Brain pericyte (primary cell): ENCODE data around the gene GNA15.
A peak's percentile ranks its signal among the peaks of the same experiment; 100 is the strongest.

ENCODE experiments used
- DNase-seq: peaks from one replicate; pipeline ENCODE4 v3.0.0-alpha.2; 2012; ENCODE audit warnings: low read depth, low spot score

The GNA15 gene

DNA sequence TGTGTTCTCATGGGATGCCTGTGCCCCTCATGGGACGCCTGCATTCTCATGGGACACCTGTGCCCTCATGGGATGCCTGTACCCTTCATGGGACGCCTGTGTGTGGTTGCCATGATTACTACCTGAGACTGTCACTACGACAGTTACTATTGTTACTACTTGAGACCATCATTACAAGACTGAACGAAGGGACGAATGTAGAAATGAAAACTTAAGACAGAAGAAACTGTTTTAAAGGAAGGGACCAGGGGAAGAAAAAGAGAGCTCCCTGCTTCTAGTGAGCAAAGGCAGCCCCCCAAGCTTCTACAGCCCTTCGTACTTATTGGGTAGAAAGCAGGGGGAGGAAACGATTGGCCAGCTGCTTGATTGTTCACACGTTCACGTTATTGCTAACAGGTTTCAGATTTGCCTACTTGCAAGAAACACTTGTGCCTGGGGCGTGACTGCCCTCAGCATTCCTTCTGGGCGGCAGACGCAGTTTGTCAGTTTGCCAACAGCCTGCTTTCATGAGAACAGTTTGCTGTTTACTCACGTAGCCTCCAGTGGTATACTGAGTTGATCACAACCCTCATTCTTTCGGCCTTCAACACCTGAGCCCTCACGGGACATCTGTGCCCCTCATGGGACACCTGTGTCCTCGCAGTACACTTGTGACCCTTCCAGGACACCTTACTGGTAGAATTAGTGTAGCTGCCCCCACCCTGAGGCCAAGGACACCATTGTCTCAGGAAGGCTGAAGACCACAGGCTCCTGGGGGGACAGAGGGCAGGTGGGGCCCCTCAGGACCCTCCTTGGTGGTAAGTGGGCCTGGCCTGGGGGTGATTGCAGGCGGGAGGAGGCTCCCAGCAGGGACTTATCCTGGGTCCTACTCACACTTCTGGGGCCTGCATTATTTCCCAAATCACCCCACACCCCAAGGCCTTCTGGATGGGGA, 40.2 kb downstream of the GNA15 start:
- no peak for DNase-seq

DNA sequence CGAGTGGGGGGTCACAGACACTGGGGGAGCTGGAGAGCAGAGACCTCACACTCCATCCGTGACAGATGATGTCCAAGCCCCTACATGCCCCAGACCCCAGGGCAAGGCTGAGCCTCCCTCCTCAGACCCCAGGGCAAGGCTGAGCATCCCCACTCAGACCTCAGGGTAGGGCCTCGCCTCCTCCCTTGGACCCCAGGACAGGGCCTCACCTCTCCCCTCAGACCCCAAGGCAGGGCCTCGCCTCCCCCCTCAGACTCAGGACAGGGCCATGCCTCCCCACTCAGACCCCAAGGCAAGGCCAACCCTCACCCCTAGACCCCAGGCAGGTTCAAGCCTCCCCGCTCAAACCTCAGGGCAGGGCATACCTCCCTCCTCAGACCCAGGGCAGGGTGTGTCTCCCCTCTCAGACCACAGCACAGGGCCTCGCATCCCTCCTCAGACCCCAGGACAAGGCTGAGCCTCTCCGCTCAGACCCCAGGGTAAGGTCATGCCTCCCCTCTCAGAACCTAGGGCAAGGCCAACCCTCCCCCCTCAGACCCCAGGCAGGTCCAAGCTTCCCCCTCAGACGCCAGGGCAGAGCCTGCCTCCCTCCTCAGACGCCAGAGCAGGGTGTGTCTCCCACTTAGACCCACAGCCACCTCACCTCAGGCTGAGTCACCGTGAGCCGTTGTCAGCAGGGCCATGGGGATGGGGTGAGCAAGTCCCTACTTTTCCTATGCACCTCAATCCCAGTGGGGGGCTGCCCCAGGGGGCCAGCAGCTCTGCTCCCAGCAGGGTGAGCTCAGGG, 41.1 kb downstream of the GNA15 start:
- DNase-seq, result no peak

DNA sequence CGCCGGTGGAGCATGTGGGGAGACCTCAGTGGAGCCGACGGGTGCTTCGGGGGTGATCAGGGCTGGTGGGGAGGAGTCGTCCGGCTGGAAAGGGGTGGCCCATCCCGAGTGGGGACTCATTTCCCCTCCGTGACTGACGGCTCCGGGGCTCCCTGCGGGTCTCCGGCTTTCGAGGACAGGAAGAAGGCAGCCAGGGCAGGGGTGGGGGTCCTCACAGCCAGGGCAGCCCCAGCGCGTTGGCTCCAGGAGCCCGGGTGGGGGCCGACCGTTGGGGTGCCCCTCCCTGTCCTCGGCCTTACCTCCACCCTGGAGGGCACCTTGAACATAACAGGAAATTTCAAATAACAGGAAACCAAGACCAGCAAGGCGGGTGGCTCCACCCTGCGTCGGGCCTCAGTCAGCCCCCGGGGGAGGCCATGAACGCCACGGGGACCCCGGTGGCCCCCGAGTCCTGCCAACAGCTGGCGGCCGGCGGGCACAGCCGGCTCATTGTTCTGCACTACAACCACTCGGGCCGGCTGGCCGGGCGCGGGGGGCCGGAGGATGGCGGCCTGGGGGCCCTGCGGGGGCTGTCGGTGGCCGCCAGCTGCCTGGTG, 42.6 kb downstream of the GNA15 start, which contains the start of gene S1PR4:
TSS of gene S1PR4 (plus strand) at position 393 of the 596 bp plus-strand sequence. CDS start at position 417, 24 bp downstream.
- DNase-seq, result no peak

DNA sequence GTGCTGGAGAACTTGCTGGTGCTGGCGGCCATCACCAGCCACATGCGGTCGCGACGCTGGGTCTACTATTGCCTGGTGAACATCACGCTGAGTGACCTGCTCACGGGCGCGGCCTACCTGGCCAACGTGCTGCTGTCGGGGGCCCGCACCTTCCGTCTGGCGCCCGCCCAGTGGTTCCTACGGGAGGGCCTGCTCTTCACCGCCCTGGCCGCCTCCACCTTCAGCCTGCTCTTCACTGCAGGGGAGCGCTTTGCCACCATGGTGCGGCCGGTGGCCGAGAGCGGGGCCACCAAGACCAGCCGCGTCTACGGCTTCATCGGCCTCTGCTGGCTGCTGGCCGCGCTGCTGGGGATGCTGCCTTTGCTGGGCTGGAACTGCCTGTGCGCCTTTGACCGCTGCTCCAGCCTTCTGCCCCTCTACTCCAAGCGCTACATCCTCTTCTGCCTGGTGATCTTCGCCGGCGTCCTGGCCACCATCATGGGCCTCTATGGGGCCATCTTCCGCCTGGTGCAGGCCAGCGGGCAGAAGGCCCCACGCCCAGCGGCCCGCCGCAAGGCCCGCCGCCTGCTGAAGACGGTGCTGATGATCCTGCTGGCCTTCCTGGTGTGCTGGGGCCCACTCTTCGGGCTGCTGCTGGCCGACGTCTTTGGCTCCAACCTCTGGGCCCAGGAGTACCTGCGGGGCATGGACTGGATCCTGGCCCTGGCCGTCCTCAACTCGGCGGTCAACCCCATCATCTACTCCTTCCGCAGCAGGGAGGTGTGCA, 43.3 kb downstream of the GNA15 start:
- DNase-seq, result no peak

DNA sequence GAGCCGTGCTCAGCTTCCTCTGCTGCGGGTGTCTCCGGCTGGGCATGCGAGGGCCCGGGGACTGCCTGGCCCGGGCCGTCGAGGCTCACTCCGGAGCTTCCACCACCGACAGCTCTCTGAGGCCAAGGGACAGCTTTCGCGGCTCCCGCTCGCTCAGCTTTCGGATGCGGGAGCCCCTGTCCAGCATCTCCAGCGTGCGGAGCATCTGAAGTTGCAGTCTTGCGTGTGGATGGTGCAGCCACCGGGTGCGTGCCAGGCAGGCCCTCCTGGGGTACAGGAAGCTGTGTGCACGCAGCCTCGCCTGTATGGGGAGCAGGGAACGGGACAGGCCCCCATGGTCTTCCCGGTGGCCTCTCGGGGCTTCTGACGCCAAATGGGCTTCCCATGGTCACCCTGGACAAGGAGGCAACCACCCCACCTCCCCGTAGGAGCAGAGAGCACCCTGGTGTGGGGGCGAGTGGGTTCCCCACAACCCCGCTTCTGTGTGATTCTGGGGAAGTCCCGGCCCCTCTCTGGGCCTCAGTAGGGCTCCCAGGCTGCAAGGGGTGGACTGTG, 44.0 kb downstream of the GNA15 start:
- DNase-seq, result no peak

DNA sequence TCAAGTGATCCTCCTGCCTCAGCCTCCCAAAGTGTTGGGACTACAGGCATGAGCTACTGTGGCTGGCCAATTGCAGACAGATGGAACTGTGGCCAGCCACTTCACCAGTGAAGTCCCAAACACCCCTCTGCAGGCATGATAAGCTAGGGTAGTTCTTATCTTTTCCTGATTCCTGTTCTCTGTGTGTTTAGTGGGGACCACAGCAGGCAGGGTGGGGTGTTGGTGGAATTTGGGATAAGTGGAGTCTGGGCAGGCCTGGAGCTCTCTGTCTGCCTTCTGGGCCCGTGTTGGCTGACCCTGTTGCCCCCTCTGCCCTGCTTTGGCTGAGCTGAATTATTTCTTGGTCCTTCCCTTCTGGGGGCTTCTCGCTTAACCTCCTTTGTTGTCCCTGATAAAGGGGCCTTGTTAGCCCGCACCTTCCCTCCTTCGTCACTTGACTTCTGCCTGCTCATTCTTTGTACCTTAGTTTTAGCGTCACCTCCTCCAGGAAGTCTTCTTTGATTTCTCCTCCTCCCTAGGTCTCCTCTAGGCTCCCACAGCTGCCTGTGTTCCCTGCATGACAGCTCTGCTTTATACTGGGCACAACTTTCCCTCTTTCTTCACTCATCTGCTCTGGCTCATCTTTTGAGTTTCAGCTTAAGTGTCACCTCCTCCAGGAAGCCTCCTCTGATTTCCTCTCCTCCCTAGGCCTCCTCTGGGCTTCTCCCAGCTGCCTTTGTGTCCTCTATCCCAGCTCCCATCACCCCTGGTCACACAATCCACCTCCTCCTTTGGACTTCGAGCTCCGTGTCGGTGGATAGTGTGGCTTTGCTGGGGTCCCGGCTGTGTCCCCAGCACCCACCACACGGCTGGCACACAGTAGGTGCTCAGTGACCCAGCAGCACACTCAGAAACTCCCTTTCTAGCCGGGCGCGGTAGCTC, 48.1 kb downstream of the GNA15 start:
- no peak for DNase-seq

DNA sequence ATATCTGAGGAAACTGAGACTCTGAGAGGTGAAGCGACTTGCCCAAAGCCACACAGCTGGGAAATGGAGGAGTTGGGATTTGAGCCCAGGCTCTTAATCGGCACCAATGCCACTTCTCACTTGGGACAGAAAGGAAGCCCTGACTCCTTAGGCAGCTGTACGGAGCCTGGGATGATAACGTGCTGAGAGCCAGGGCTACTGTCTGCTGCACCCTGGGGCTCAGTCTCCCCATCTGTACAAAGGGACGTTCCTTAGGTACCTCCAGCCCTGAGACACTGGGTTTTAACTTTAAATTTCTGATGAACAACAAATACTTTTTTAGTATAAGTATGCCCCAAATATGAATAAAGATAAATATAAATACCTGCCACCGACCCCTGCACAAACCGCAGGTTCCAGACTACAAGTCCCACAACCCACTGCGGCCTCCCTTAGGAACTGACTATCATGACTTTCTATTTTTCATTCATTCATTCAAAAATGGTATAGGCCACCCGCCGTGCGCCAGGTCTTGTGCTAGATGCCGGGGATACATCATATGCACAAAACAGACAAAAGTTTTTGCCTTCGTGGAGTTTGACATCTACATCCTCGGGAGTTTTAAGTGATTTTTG, 49.1 kb downstream of the GNA15 start:
- DNase-seq, result no peak

DNA sequence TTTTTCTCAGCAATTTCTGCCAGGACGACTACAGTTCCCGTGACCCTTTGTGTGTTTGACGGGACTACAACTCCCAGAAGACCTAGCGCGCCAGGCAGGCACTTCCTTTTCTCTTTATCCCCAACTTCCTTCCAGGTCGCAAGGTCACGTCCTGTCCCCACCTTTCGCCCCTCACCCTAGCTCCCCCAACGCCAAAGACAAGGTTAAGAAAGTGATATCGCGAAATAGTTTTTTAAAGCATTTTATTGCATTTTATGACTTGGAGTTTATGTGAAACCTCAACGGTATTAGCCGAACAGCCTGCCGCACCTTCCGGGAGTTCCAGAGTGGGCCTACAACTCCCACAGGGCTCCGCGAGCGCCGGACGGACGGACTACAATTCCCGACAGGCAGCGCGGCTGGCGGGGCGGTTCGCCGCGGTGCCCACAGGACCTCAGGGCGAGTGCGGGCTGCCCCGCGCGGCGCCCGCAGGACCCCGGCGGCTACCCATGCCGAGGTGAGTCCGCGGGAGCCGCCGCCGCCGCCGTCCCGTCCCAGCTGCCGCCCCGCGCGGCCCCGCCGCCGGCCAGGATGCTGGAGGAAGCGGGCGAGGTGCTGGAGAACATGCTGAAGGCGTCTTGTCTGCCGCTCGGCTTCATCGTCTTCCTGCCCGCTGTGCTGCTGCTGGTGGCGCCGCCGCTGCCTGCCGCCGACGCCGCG, 49.8 kb downstream of the GNA15 start, which contains the start of gene NCLN:
TSS of gene NCLN (plus strand) at position 470 of the 699 bp plus-strand sequence. CDS start at position 571, 101 bp downstream.
- DNase-seq, result peak; percentile 82

DNA sequence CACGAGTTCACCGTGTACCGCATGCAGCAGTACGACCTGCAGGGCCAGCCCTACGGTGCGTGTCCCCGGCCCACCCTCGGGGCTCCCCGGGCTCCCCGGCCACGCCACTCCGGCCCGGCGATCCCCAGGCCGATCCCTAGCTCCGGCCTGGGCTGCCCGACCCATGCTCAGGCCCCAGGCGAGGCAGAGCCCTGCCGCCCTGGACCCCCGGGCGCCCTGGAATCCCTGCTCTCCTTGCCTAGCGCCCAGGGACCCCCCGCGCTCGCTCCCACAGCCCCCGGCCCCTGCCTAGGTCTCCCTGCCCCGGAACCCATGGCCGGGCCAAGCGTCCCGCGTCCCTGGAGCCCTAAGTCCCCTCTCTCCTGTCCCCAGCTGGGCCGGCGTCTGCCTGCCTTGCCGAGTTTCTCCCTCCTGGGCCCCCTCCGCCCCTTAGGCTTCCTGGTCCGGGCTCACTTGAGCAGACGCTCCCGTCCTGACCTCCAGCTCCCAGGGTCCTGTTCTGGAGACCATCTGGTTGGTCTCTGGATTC, 50.4 kb downstream of the GNA15 start:
- no peak for DNase-seq

DNA sequence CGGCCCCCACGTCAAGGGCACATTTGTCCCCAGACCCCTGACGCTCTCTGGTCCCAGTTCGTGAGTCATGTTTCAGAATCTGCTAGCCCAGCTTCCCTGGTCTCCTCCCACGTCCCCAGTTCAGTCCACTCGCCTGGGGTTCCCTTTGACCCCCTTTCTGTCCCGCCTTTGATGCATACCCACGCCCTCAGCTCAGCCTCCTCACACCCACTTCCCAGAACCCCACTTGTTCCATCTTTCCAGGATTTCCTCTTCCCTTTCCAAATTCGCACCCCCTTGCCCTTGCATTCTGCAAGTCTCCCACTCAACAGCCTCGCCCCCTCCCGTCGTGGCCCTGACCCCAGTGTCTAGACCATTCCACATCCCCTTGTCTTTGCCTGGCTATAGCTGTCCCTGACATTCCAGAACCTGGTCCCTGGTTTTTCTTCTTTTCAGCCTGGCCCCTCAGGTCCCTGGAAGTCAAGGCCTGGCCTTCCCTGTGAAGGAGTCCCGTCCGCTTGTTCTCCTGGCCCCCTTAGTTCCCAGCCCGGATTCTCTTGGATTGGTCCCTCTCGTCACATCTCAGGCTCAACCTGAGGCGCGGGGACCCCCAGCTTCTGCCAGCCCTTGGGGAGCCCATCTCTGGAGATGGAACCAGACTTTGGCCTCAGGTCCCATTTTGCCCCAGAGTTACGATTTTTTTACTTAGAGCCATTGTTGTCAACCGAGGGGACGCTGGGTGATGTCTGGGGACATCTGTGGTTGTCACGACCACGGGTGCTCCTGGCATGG, 51.2 kb downstream of the GNA15 start:
- no peak for DNase-seq

DNA sequence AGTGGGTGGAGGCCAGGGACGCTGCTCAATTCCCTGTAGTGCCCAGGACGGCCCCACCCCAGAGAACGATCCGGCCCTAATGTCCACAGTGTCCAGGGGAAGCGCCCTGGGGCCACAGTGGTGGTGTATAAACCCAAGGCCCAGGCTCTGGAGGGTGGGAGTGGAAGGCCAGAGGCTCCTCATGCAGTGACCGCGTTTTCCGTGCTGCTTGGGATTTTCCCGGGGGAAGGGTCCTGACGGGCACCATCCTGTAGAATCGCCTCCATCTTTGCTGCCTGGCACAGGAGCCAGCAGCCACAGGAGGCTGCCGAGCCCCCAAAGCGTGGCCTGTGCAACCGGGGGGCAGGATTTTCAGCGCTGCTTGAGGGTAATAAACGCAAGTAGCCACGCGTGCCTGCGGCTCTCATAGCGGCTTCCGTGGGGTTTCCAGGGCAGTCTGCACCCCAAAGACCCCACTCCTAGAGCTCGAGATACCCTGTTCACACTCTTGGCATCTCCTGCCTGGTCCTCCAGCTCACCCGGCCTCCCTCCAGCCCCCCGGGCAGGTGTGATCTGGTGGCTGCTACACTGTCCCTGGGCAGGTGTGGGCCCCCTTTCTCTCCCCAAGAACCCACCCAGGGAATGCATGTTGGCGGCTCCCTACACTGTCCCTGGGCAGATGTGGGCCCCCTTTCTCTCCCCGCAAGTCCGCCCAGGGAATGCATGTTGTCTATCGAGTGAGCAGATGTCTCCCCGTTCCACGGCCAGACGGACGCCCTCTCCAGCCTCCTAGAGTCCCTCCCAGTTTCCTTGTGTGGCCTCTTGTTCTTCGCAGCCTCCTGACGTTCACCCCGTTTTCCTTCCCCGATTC, 52.1 kb downstream of the GNA15 start:
- no peak for DNase-seq

DNA sequence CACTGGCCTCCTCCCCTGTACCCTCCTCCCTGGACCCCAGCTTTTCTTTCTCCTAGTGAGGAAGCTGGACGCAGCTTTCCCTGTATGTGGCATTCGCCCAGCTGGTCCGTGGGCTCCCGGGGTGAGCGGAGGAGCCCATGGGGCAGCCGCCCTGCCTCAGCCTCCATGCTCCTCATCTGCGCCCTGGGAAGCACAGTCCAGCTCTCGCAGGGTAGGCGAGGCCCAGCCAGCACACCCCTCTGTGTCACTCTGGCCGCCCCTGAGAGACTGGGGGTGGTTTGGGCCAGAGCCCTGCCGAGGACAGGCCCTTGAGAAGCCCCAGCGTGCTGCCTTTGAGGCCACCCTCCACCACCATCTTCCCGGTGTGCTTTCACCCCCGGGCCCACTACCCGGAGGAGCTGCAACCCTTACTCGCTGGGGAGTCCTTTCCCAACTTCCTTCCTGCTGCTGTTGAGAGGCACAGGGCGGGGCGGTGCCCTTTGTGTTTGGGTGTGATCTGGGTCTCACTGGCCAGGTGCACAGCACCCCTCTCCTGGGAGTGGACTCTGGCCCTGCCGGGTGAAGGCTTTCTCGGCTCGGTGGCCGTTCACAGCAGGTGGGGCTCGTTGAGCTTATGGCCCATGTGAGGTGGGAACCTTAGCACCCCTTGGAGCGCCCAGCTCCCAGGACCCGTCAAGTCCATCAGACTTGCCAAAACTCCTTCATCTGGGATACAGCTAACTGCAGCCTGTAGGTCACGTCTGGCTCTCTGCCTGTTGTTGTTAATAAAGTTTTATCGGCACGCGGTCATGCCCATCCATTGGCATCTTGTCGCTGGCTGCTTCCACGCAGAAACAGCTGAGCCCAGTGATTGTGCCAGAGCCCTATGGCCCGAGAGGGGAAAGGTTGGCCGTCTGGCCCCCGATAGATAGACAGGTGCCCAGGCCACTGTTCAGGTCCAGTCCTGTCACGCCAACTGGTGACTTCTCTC, 53.1 kb downstream of the GNA15 start:
- DNase-seq, result no peak

DNA sequence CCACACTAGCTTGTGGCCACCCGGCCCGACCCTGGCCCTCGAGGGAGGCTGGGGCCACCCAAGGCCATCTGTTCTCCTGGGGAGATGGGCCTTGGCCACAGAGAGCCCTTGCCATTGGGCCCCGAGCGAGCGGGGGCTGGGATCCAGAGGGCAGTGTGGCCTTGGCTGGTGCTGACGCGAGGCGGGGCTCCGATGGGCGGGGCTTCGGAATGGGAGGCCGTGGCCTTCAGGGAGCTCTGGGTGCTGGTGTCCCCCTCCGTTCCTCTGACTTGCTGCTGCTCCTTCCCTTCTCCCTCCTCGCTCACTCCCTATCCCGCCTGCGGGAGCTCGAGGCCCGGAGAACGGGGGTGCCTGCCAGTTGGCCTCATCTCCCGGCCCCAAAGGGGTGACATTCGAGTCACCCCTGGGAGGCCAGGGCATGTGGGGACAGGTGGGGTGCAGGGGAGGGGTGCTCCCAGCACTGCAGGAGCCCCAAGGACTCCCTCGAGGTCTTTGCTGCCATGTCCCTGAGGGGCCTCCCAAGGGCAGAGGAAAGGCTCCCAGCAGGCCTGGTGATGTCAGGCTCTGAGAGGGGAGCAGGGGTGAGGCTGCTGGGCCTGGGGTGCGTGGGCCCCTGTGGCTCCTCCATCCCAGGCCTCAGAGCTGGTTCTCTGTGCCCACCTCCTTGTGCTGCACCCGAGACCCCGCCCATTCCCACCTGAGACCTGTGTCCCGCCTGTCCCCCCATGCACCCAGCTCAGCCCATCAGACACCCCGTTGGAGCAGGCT, 54.1 kb downstream of the GNA15 start:
- no peak for DNase-seq

DNA sequence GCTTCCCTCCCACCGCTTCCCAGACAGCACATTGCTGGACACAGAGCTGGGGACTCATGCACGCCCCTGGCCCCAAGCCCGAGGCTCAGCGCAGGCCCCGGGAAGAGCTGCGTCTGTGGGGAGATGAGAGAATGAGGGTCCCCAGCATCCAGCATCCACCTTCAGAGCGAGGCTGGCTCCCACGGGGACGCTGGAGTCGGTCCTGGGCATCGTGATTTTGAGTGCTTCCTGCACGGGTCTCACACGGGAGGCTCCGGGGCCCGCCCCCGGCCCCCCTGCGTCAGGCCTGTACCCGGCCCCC, 54.6 kb downstream of the GNA15 start:
- DNase-seq, result no peak
